NCI-H2196 treated with DMSO at 0.1 percent for 48 hours (cell line): Measurements from ENCODE around the gene APBA2.

ENCODE experiments used
- DNase-seq: peaks from one replicate; lab custom pipeline; 2025; ENCODE audit not compliant: unreplicated experiment; lab: John Stamatoyannopoulos, UW

The APBA2 gene

DNA sequence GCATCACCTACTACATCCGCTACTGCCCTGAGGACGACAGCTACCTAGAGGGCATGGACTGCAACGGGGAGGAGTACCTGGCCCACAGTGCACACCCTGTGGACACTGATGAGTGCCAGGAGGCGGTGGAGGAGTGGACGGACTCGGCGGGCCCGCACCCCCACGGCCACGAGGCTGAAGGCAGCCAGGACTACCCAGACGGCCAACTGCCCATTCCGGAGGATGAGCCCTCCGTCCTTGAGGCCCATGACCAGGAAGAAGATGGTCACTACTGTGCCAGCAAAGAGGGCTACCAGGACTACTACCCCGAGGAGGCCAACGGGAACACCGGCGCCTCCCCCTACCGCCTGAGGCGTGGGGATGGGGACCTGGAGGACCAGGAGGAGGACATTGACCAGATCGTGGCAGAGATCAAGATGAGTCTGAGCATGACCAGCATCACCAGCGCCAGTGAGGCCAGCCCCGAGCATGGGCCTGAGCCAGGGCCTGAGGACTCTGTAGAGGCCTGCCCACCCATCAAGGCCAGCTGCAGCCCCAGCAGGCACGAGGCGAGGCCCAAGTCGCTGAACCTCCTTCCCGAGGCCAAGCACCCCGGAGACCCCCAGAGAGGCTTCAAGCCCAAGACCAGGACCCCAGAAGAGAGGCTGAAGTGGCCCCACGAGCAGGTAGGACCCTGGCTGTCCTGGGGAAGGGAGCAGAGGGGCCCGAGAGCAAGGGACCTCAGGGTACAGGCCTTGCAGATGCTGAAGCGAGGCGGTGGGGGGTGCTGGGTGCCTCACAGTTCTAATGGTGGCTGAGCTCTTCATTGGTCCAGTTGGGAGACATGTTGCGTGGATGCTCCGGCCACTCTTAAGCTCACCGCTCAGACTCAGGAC is 168.6 kb downstream of the APBA2 start:
- DNase-seq, result no peak

DNA sequence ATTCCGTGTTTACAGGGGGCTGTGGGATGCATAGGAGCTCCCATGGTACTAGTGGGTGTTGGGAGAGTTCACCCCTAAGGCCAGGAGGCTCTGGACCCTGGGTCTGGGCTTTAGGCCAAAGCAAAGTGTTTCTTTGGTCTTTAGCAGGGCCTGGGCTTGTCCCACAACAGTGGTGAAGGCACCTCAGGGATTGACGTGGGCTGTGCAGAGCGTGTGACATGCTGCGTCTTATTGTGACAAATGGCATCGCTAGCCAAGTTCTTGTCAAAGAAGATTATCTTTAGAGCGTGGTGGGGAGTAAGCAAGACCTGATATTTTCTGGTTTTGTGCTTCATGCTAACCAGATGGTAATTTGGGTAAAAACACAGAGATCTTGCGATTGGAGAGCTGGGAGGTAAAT is 170.1 kb downstream of the APBA2 start:
- no peak for DNase-seq

DNA sequence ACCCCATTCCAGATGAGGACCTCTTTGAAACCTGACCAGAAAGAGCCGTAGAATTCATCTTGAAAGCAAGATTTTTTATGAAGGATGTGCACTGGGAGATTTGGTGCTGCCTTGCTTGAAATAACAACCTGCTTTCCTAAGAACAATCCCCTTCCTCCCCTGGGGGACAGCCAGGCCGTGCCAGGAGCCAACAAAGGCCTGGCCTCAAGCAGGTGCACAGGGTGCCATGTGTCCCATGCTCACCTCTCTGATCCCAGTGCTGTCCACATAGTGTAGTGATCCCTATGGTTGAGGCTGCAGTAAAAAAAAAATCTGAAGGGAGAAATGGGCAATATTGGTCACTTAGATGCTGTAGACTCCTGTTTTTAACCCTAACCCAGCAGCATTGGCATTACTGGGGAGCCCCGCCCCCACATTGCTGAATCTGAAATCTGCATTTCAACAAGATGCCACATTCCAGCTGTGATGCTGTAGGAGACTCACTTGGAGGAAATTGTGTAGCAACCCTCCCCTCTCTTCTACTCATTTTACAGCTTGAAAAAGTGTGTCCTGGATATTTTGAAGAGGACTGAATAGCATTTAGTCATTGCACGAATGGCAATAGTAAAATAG is 171.2 kb downstream of the APBA2 start:
- no peak for DNase-seq

DNA sequence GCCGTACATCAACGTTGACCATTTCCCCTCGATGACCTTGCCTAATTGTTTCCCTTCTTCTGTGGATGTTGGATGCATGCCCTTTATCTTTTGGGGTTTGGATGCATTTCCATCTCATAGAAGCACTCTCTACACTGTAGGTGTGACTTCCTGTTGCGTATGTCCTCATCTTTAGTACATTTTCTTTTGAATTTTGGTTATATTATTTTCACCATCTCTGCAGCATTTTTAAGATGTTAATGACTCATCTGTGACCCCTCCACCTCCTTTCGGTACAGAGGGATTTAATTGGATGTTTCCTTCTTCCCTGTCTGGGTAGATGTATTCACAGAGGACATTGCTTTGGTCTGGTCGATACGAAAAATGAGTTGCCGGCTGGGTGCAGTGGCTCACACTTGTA is 172.1 kb downstream of the APBA2 start:
- no peak for DNase-seq

DNA sequence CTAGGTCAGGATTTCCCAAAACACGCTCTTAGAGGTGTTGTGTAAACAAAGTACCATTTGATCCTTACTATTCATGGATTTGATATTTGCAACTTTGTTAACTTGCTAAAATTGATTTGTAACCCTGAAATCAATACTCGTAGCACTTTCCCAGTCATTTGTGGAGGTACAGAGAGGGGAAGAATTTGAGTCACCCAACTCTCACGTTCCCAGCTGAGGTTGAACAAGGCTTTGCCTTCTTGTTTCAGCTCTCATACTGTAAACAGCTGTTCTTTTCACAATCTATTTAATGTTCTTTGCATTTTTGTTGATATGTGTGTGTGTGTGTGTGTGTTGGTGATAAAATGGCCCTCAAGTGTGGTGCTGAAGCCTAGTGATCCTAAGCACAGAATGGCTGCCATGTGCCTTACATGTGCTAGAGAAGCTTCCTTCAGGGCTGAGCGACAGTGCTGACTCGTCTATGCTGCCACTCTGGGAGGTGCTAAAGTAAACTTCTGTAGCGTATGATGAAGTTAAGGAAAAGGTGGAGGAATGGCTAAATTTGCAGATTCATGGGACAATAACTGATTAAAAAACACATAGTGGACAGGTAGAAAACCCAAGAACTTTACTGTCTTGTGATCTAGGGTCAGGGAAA is 173.2 kb downstream of the APBA2 start:
- no peak for DNase-seq

DNA sequence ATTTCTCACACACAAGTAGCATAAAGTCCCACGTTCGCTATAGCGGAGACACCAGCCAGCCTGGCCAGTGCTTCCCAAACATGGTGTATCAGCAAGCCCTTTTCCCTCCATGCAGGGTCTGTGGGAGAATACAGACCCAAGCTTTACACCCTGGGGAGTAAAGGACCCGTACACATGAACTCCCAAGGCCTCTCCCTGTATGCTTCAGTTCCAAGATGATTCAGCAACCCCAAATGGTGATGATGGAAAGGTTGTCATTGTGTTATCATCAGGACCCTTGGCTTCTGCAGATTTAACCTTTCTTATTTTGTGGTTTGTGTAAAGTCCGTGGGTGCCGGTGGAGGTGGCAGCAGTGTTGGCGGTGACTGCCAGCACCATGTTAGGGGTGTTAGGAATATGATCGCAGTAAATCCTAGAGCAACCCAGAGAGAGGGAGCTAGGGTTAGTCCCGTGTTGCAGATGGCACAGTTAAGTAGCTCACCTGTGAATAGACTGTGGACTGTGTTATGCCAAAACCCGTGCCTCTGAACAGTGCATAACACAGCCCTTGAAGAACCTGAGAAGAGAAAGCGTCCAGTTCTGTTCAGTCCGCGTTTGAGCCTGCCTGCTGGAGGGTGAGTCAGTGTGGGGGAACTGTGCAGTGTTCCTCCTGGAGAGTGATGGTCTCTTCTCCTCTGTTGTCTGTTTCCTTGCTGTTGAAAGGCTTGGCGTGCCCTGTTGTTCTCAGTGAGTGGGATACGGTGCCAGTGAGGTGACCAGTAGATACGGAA is 174.3 kb downstream of the APBA2 start:
- DNase-seq, result no peak

DNA sequence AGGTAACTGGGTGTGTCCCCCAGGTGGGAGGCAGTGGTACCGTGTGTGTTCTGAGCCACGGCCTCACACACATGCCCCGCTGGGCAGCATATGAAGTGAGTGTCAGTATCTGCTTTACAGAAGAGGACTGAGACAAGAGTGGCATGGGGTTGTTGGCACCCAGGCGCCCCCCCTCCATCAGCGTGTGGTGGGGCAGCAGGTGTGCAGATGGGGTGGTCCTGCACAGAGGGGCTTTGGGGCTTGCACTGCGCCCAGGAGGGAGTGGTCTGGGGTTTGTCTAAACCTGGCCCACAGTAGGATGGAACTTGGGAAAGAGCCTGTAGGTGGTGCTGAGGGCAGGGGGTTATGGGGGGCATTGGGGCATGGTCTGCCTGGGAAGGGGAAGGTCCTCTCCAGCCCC is 176.0 kb downstream of the APBA2 start:
- DNase-seq, result no peak

DNA sequence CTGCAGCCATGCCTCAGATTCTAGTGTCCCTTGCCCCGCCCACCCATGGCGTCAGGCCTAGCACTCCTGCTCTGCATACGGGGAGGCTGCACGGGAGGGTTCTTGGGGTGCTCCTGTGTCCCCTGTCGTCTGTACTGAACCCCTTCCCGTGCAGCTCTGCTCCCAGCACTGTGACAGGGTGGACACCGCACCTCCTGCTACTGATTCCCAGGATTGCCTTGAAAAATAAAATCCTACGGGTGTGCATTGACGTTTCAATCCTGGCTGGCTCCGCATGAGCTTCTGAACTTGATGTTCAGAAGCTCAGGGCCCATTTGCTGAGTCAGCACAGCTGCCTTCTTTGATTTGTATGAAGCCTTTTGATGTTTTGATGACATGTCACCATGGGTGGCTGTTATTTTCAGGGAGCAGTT is 176.4 kb downstream of the APBA2 start:
- no peak for DNase-seq

DNA sequence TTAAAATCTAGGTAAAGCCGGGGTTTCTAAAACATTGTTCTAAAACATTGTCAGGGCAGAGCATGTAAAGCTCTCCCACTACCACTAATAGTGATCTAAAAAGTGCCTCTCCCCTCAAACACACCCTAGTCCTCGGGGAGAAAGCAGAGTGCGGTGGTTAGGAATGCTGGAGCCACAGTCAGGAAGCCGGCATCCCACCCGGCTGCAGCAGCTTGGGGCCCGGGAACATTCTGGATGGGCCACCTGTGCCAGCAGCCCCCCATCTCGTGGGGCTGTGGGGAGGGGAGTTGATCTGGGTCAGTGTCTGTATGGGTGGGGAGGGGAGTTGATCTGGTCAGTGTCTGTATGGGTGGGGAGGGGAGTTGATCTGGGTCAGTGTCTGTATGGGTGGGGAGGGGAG is 176.9 kb downstream of the APBA2 start:
- no peak for DNase-seq

DNA sequence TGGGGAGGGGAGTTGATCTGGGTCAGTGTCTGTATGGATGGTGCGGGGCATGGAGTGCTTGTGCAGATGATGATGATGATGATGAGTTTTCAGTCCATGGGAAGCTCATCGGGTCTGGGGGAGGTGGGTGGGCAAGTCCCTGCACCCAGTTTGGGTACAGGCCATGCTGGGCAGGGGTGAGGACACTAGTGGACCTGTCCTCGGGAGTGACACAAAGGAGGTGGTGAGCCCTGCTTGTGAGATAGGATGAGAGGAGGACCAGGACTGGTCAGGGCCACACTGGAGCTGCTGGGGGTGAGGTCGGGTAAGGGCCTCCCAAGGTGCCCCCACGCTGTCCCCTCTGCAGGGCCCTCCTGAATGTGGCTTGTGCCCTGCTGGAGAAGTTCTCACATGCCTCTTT is 177.9 kb downstream of the APBA2 start:
- no peak for DNase-seq

DNA sequence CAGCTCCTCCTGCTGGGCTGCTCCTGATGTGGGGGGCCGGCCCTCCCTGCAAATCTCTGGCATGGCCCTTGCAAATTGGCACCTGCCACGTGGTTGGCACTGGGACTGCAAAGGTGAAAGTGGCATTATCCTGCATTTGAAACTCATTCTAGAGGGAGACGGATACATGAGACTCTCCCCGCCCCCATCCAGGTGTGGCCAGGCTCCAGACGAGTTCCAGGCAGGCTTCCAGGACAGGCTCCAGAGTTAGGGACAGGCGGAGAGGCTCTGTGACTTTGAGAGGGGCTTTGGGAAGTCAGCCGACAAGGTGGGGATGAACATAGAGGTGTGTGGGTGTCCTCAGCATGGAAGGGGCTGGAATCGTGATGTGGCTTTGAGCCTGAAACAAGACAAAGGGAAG is 178.5 kb downstream of the APBA2 start:
- no peak for DNase-seq

DNA sequence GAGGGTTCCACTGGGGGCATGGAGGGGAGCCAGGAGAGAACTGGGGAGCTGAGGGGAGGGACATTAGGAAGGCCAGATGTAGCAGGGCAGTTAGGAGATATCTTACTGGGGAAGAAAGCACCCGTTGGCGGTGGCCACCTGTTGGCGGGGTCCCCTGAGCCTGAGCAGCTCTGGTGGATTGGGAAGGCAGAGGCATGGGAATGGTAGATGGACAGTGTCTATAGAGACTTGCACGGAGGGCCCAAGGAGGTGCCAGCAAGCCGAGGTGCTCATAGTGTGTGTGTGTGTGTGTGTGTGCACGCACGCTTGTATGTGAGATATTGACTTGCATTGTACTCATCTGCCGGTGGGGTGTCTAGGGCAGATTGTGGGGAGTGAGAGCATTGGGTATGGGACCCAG is 179.0 kb downstream of the APBA2 start:
- no peak for DNase-seq

DNA sequence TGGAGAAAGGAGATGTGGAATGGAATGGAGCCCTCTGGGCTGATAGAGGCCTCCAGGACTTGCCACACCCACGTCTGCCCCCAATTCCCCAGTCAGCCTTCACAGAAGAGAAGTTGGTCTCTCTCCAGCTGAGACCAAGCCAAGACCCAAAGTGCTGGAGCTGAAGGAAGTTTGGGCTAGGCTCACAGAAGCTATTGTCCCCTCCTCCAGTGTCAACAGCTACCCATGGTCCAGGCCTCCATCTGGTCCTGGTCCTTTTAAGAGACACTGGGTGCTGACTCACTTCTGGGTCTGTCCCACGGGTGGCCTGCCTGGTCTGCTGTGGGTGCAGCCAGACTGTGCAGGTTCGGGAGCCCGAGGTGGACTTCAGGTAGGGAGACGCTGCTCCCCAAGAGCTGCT is 179.8 kb downstream of the APBA2 start:
- DNase-seq, result no peak

DNA sequence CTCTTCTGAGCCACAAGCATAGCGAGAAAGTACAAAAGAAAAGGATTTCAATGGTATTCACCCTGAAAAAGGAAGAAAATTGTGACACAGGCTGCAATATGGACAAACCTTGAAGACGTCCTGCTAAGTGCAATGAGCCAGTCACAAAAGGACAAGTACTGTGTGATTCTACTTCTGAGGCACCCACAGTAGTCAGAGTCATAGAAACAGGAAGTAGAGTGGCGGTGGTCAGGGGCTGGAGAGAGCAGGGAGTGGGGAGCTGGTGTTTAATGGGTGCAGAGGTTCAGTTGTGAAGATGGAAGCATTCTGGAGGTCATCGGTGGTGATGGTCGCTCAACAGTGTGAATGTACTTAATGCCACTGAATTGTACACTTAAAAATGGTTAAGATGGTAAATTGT is 180.5 kb downstream of the APBA2 start:
- DNase-seq, result no peak

DNA sequence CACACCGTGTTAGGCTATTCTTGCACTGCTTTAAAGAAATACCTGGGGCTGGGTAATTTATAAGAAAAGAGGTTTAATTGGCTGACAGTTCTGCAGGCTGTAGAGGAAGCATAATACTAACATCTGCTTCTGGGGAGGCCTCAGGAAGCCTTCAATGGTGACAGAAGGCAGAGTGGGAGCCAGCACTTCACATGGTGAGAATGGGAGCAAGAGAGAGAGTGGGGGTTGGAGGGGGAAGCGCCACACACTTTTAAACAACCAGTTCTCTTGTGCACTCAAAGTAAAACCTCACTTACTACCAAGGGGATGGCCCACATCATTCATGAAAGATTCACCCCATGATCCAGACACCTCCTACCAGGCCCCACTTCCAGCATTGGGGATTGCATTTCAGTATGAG is 181.1 kb downstream of the APBA2 start:
- DNase-seq, result no peak

DNA sequence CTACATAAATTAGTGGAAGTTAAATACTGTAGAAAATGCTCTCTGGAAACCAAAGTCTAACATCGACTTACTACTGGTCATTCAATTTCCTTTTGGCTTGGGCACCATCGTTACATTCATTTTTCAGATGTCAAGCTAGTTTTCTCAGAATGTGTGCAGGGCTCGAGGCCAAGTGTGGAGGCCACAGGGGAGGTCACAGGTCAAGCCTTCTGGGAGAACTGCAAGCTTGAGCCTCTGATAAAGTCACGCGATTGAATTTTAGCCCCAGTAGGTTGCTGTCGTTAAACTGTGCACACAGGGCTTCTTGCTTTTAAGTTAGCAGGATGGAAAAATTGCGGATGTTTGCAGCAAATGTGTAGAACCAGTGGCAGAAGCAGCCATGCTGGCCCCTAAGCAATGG is 182.2 kb downstream of the APBA2 start:
- DNase-seq, result no peak

DNA sequence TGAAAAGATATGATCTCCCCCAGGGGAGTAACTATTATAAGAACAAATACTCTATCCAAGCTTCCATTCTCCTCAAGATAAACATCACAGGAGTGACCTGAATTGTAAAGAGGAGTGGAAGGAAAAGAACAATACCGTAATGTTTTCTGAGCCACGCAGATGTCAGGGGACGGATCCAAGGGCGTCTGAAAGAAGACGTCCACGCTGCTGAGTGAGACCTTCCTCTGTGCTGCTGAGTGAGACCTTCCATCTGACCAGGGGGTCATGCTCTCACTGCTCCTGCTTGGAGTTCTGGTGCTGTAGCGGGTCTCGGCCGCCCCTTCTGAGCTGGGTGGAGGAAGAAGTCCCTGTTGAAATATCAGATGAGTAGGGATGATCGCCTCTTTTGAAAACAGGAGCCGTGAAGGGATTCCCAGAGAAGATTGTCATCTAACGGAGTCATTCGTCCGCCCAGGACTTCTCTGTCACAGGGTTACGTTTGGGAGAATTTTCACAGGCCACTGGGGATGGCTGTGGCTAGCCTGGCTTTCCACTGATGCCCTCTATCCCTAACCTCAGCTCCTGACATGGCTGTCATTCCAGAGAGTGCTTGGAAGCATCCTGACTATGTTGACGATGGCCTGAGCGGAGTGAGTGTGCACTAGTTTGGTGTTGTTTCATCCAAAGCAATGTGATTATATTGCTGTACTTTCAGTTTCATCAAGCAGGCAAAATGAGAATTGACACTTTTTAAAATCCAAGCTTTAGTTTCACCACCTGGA is 184.9 kb downstream of the APBA2 start:
- DNase-seq, result no peak

DNA sequence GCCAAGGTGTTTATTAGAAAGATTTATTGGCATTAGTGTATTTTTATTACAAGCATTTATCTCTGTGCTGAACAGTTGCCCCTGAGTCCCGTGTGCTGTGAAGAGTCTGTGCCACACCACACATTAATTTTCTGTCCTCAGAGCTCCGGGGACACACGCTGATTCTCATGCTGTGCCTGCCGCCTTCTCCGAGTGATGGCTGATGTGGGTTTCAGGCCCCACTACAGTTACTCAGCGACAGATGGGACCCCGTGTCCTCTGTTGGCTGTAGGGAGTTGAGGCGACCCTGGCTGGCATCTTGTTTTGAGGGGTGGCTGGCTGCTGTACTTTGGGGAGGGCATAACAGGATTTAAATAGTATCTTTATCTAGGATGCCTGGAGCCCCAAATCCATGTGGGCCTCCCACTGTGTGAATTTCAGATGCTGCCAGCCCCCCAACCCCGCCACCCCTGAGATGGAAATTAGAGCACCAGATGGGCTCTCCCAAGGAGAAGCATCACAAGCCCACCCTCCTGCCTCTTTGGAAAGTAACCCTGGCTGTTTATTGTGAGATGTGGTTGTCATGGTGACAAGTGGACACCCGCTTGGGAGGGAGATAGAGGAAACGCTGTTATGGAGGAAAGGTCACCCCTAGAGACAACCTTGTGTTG is 185.6 kb downstream of the APBA2 start:
- DNase-seq, result no peak

DNA sequence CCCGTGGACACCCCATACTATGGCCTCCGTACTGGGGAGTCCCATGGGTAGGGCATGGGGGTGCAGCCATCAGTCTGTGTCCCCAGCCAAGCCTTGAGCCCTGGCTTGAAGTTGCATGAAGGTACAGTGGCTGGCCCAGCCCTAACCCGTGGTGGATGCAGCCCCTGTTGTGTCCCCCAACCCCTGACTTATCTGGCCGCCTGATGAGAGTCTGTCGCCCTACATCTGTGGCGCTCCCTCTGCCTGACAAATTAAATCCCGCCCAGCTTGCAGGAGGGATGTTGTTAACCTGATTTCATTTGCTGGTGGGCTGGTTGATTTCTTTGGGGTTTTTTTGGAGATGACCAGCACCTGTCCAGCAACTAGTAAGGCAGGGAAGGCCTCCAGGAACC is 186.1 kb downstream of the APBA2 start:
- DNase-seq, result no peak

DNA sequence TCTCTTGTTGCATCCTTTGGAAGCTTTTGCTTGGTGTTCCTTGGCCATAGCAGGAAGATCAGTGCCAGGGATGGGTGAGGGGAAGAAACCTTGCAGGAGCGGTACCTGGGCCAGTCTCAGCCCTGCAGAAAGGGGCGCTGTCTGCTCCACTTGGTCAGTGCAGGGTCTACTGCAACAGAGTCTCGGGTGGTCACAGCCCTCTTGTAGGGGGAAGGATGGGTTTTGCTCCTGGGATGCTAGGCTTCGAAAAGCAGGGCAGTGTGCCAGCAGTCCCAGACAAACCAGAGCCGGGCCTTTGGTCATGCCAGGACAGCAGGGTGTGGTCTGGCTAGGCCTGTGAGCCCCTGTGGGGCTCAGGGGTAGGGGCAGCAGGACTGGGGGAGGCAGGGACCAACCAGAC is 186.7 kb downstream of the APBA2 start:
- no peak for DNase-seq
